ENCODE data around the gene KIRREL3.
A peak's percentile ranks its signal among the peaks of the same experiment; 100 is the strongest.

The KIRREL3 gene

GRCh38 chr11:126596474-126596873 lies 404.1 kb downstream of the KIRREL3 start:
- no peaks in the 10 kb centered on the region for H3K36me3 ChIP-seq (ENCODE audit: insufficient read depth, low read length)
- H3K9me3 ChIP-seq (ENCODE audit: insufficient read depth, low read depth, low read length) = no peaks in the 10 kb centered on the region
- no peak overlapping the region for H3K4me3 ChIP-seq (ENCODE audit: low read length)
- H3K4me1 ChIP-seq (ENCODE audit: insufficient read depth, low read length) = peaks cover 24% of the 10 kb centered on the region
- no peak overlapping the region for H3K9ac ChIP-seq (ENCODE audit: low read depth, low read length)
- H3K27me3 ChIP-seq (ENCODE audit: insufficient read depth, low read length) = no peaks in the 10 kb centered on the region
- no peak overlapping the region for H3K27ac ChIP-seq (ENCODE audit: low read depth, low read length)
- WGBS = 95% methylated on average over 3 of the region's 3 CpGs

- Histone ChIP-seq H3K27me3 (ENCODE audit: insufficient read depth, low read length) (no peaks in the 10 kb centered on the region), H3K27ac (ENCODE audit: low read depth, low read length) (no peak overlapping the region), H3K36me3 (ENCODE audit: insufficient read depth, low read length) (no peaks in the 10 kb centered on the region), H3K4me1 (ENCODE audit: insufficient read depth, low read length) (peaks cover 15% of the 10 kb centered on the region; the same call in 1 of the 2 replicates), H3K4me3 (ENCODE audit: low read length) (no peak overlapping the region), H3K9me3 (ENCODE audit: insufficient read depth, low read depth, low read length) (no peaks in the 10 kb centered on the region), H3K9ac (ENCODE audit: low read depth, low read length) (no peak overlapping the region)
- 87% methylated on average over 3 of the region's 3 CpGs for WGBS
Measured at GRCh38 chr11:126595560-126595959, 405.0 kb downstream of the KIRREL3 start.

GRCh38 chr11:126594921-126595367 lies 405.6 kb downstream of the KIRREL3 start:
- H3K27me3 ChIP-seq (ENCODE audit: insufficient read depth, low read length) = no peaks in the 10 kb centered on the region
- no peaks in the 10 kb centered on the region for H3K36me3 ChIP-seq (ENCODE audit: insufficient read depth, low read length)
- H3K9me3 ChIP-seq (ENCODE audit: insufficient read depth, low read depth, low read length) = no peaks in the 10 kb centered on the region
- H3K4me3 ChIP-seq (ENCODE audit: low read length) = no peak overlapping the region
- H3K27ac ChIP-seq (ENCODE audit: low read depth, low read length) = no peak overlapping the region
- 90% methylated on average over 8 of the region's 9 CpGs for WGBS
- H3K4me1 ChIP-seq (ENCODE audit: insufficient read depth, low read length) = peaks cover 12% of the 10 kb centered on the region; the same call in 1 of the 2 replicates
- H3K9ac ChIP-seq (ENCODE audit: low read depth, low read length) = no peak overlapping the region

- no peak overlapping the region for H3K27ac ChIP-seq (ENCODE audit: low read depth, low read length)
- H3K36me3 ChIP-seq (ENCODE audit: insufficient read depth, low read length) = no peaks in the 10 kb centered on the region
- H3K4me3 ChIP-seq (ENCODE audit: low read length) = no peak overlapping the region
- WGBS = 61% methylated on average over 21 of the region's 21 CpGs
- no peaks in the 10 kb centered on the region for H3K9me3 ChIP-seq (ENCODE audit: insufficient read depth, low read depth, low read length)
- H3K27me3 ChIP-seq (ENCODE audit: insufficient read depth, low read length) = no peaks in the 10 kb centered on the region
- no peak overlapping the region for H3K9ac ChIP-seq (ENCODE audit: low read depth, low read length)
- peaks cover 14% of the 10 kb centered on the region for H3K4me1 ChIP-seq (ENCODE audit: insufficient read depth, low read length)
Measured at GRCh38 chr11:126592496-126593410, 407.8 kb downstream of the KIRREL3 start.

- no peak overlapping the region for H3K4me3 ChIP-seq (ENCODE audit: low read length)
- H3K9ac ChIP-seq (ENCODE audit: low read depth, low read length) = no peak overlapping the region
- WGBS = 94% methylated on average over 6 of the region's 6 CpGs
- peaks cover 21% of the 10 kb centered on the region for H3K4me1 ChIP-seq (ENCODE audit: insufficient read depth, low read length)
- H3K27ac ChIP-seq (ENCODE audit: low read depth, low read length) = no peak overlapping the region
- H3K27me3 ChIP-seq (ENCODE audit: insufficient read depth, low read length) = no peaks in the 10 kb centered on the region
- no peaks in the 10 kb centered on the region for H3K9me3 ChIP-seq (ENCODE audit: insufficient read depth, low read depth, low read length)
- no peaks in the 10 kb centered on the region for H3K36me3 ChIP-seq (ENCODE audit: insufficient read depth, low read length)
Measured at GRCh38 chr11:126591966-126592489, 408.5 kb downstream of the KIRREL3 start.

- Histone ChIP-seq H3K4me1 (ENCODE audit: insufficient read depth, low read length) (peaks cover 39% of the 10 kb centered on the region), H3K36me3 (ENCODE audit: insufficient read depth, low read length) (no peaks in the 10 kb centered on the region), H3K4me3 (ENCODE audit: low read length) (no peak overlapping the region), H3K27me3 (ENCODE audit: insufficient read depth, low read length) (no peaks in the 10 kb centered on the region; the same call in 1 of the 2 replicates), H3K9ac (ENCODE audit: low read depth, low read length) (no peak overlapping the region), H3K9me3 (ENCODE audit: insufficient read depth, low read depth, low read length) (no peaks in the 10 kb centered on the region), H3K27ac (ENCODE audit: low read depth, low read length) (no peak overlapping the region)
- 92% methylated on average over 4 of the region's 4 CpGs for WGBS
Measured at GRCh38 chr11:126589492-126589803, 411.1 kb downstream of the KIRREL3 start.

- H3K27me3 ChIP-seq (ENCODE audit: insufficient read depth, low read length) = no peaks in the 10 kb centered on the region; the same call in 1 of the 2 replicates
- no peak overlapping the region for H3K4me3 ChIP-seq (ENCODE audit: low read length)
- peaks cover 39% of the 10 kb centered on the region for H3K4me1 ChIP-seq (ENCODE audit: insufficient read depth, low read length)
- no peaks in the 10 kb centered on the region for H3K9me3 ChIP-seq (ENCODE audit: insufficient read depth, low read depth, low read length)
- H3K36me3 ChIP-seq (ENCODE audit: insufficient read depth, low read length) = no peaks in the 10 kb centered on the region
- no peak overlapping the region for H3K9ac ChIP-seq (ENCODE audit: low read depth, low read length)
- H3K27ac ChIP-seq (ENCODE audit: low read depth, low read length) = no peak overlapping the region
- 79% methylated on average over 16 of the region's 16 CpGs for WGBS
Measured at GRCh38 chr11:126588630-126589491, 411.7 kb downstream of the KIRREL3 start.

GRCh38 chr11:126587541-126587940 lies 413.0 kb downstream of the KIRREL3 start:
- peaks cover 33% of the 10 kb centered on the region for H3K4me1 ChIP-seq (ENCODE audit: insufficient read depth, low read length)
- H3K4me3 ChIP-seq (ENCODE audit: low read length) = no peak overlapping the region
- H3K27me3 ChIP-seq (ENCODE audit: insufficient read depth, low read length) = no peaks in the 10 kb centered on the region; the same call in 1 of the 2 replicates
- no peak overlapping the region for H3K9ac ChIP-seq (ENCODE audit: low read depth, low read length)
- 97% methylated on average over 3 of the region's 4 CpGs for WGBS
- no peak overlapping the region for H3K27ac ChIP-seq (ENCODE audit: low read depth, low read length)
- H3K36me3 ChIP-seq (ENCODE audit: insufficient read depth, low read length) = no peaks in the 10 kb centered on the region
- no peaks in the 10 kb centered on the region for H3K9me3 ChIP-seq (ENCODE audit: insufficient read depth, low read depth, low read length)

GRCh38 chr11:126585774-126586491 lies 414.6 kb downstream of the KIRREL3 start:
- 27% methylated on average over 23 of the region's 23 CpGs for whole genome bisulfite sequencing

GRCh38 chr11:126585388-126585773 lies 415.2 kb downstream of the KIRREL3 start:
- Histone ChIP-seq H3K36me3 (ENCODE audit: insufficient read depth, low read length) (no peaks in the 10 kb centered on the region), H3K4me3 (ENCODE audit: low read length) (no peak overlapping the region), H3K9me3 (ENCODE audit: insufficient read depth, low read depth, low read length) (no peaks in the 10 kb centered on the region), H3K27ac (ENCODE audit: low read depth, low read length) (peak overlapping the region; percentile 52; the same call in 1 of the 2 replicates), H3K4me1 (ENCODE audit: insufficient read depth, low read length) (peaks cover 27% of the 10 kb centered on the region), H3K9ac (ENCODE audit: low read depth, low read length) (no peak overlapping the region), H3K27me3 (ENCODE audit: insufficient read depth, low read length) (no peaks in the 10 kb centered on the region; the same call in 1 of the 2 replicates)
- 83% methylated on average over 20 of the region's 20 CpGs for WGBS

More at GRCh38 chr11:126585774-126586491, 414.6 kb downstream of the KIRREL3 start:
- Histone ChIP-seq H3K9me3 (ENCODE audit: insufficient read depth, low read depth, low read length) (no peaks in the 10 kb centered on the region), H3K4me3 (ENCODE audit: low read length) (peak overlapping the region; percentile 19; the same call in 1 of the 2 replicates), H3K27me3 (ENCODE audit: insufficient read depth, low read length) (no peaks in the 10 kb centered on the region; the same call in 1 of the 2 replicates), H3K4me1 (ENCODE audit: insufficient read depth, low read length) (peaks cover 27% of the 10 kb centered on the region), H3K27ac (ENCODE audit: low read depth, low read length) (peak overlapping the region; percentile 52; the same call in 1 of the 2 replicates), H3K36me3 (ENCODE audit: insufficient read depth, low read length) (no peaks in the 10 kb centered on the region), H3K9ac (ENCODE audit: low read depth, low read length) (0 out of 2 replicates have a peak overlapping the region, but pooled peaks have one; percentile 7)
